ENCODE measurements around the gene TANC2.

TANC2 gene

DNA sequence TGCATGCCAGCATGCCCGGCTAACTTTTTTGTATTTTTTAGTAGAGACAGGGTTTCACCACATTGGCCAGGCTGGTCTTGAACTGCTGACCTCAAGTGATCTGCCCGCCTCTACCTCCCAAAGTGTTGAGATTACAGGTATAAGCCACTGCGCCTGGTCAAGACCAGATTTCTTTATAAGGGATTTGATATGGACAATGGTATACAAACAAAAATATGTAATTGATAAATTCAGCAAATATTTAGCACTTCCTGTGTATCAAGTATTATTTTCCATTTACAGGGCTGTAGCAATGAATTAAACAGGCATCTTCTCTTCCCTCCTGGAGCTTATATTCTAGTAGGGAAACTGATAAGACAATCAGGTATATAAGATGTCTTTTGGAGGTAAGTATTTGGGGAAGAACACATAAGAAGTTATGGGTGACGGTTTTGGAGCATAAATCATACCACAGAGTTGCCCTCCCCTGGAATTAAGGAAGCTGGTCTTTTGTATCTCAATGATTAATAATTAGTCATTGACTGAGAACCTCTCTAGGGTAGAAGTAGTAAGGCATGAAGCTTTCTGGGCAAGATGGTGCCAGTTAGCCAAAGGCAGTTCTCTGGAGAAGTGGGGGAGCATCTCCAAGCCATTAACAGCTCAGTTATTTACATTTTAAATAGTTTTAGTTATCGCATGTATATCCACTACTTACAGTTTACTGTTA, 35.8 kb downstream of the TANC2 start:
- Histone ChIP-seq H3K9me3 (ENCODE audit: control insufficient read depth, insufficient read depth, low read depth, low read length) (no peaks in the 10 kb centered on the region), H3K27ac (ENCODE audit: extremely low read depth, low read depth, low read length) (no peak overlapping the region), H3K4me1 (ENCODE audit: control insufficient read depth, insufficient read depth, low read length) (peaks cover 6% of the 10 kb centered on the region; the same call in 1 of the 2 replicates), H3K4me3 (ENCODE audit: low read depth, low read length) (no peak overlapping the region), H3K36me3 (ENCODE audit: control insufficient read depth in 2 of 2, insufficient read depth in 1 of 2, low read length in 2 of 2) (no peaks in the 10 kb centered on the region)
- ChIA-PET POLR2A (interaction anchor here (0.6 to 0.7 kb wide), 2 partner anchors 452 to 1922 kb away, joined by 3 to 4 read pairs; no protein-coding TSS in a partner anchor), CTCF (no interaction called here)
- TF ChIP-seq ZNF677 (tag by site-specific recombination; IDR thresholded peaks at IDR 0.05) = peak; percentile 45; the same call in 1 of the 2 replicates
- TF ChIP-seq, protein P1, sequence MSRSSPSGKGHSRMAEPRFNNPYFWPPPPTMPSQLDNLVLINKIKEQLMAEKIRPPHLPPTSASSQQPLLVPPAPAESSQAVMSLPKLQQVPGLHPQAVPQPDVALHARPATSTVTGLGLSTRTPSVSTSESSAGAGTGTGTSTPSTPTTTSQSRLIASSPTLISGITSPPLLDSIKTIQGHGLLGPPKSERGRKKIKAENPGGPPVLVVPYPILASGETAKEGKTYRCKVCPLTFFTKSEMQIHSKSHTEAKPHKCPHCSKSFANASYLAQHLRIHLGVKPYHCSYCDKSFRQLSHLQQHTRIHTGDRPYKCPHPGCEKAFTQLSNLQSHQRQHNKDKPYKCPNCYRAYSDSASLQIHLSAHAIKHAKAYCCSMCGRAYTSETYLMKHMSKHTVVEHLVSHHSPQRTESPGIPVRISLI (tag by site-specific recombination; IDR thresholded peaks at IDR 0.05) = no peak

- H3K9me3 ChIP-seq (ENCODE audit: control insufficient read depth, insufficient read depth, low read depth, low read length) = no peaks in the 10 kb centered on the region
- TF ChIP-seq ZNF146 (tag by site-specific recombination; IDR thresholded peaks at IDR 0.05) = peak; percentile 93
- TF ChIP-seq, protein P2, sequence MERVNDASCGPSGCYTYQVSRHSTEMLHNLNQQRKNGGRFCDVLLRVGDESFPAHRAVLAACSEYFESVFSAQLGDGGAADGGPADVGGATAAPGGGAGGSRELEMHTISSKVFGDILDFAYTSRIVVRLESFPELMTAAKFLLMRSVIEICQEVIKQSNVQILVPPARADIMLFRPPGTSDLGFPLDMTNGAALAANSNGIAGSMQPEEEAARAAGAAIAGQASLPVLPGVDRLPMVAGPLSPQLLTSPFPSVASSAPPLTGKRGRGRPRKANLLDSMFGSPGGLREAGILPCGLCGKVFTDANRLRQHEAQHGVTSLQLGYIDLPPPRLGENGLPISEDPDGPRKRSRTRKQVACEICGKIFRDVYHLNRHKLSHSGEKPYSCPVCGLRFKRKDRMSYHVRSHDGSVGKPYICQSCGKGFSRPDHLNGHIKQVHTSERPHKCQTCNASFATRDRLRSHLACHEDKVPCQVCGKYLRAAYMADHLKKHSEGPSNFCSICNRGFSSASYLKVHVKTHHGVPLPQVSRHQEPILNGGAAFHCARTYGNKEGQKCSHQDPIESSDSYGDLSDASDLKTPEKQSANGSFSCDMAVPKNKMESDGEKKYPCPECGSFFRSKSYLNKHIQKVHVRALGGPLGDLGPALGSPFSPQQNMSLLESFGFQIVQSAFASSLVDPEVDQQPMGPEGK (tag by site-specific recombination; IDR thresholded peaks at IDR 0.05) = no peak
- no peak overlapping the region for H3K4me3 ChIP-seq (ENCODE audit: low read depth, low read length)
- no peak overlapping the region for H3K27ac ChIP-seq (ENCODE audit: extremely low read depth, low read depth, low read length)
- no peaks in the 10 kb centered on the region for H3K36me3 ChIP-seq (ENCODE audit: control insufficient read depth in 2 of 2, insufficient read depth in 1 of 2, low read length in 2 of 2)
- H3K4me1 ChIP-seq (ENCODE audit: control insufficient read depth, insufficient read depth, low read length) = peaks cover 5% of the 10 kb centered on the region; the same call in 1 of the 2 replicates
- ChIA-PET POLR2A (interaction anchor here (0.5 kb wide), 1 partner anchor 86 kb away, joined by 3 read pairs; no protein-coding TSS in a partner anchor), CTCF (interaction anchor here (0.6 to 1.2 kb wide), 2 partner anchors 9 to 57 kb away, joined by 3 read pairs; no protein-coding TSS in a partner anchor)
These were observed 36.6 kb downstream of the TANC2 start for GRCh38 chr17:63002625-63003024.

GRCh38 chr17:63015824-63016223, 49.8 kb downstream of the TANC2 start:
- ChIA-PET CTCF (interaction anchor here (1.1 kb wide), 1 partner anchor 410 kb away, joined by 3 read pairs; no protein-coding TSS in a partner anchor), POLR2A (no interaction called here)
- H3K27ac ChIP-seq (ENCODE audit: extremely low read depth, low read depth, low read length) = no peak overlapping the region
- no peaks in the 10 kb centered on the region for H3K4me1 ChIP-seq (ENCODE audit: control insufficient read depth, insufficient read depth, low read length)
- no peak for TF ChIP-seq KLF1 (tag by site-specific recombination; IDR thresholded peaks at IDR 0.05)
- TF ChIP-seq MZF1 (tag by site-specific recombination; IDR thresholded peaks at IDR 0.05; ENCODE audit: borderline replicate concordance) = no peak
- no peak for TF ChIP-seq ZNF791 (tag by site-specific recombination; IDR thresholded peaks at IDR 0.05)
- TF ChIP-seq ZNF654 (tag by site-specific recombination; IDR thresholded peaks at IDR 0.05; ENCODE audit: low read depth) = no peak
- no peak for TF ChIP-seq ZNF169 (tag by site-specific recombination; IDR thresholded peaks at IDR 0.05)
- TF ChIP-seq ZNF341 (tag by site-specific recombination; IDR thresholded peaks at IDR 0.05; ENCODE audit: low read depth) = no peak
- no peak for TF ChIP-seq ZNF76 (tag by site-specific recombination; IDR thresholded peaks at IDR 0.05; ENCODE audit: borderline replicate concordance, low read depth)
- TF ChIP-seq ZNF473 (tag by site-specific recombination; IDR thresholded peaks at IDR 0.05) = no peak
- TF ChIP-seq ZNF184 (tag by site-specific recombination; IDR thresholded peaks at IDR 0.05) = no peak
- no peak for TF ChIP-seq GLI2 (tag by site-specific recombination; IDR thresholded peaks at IDR 0.05; ENCODE audit: borderline replicate concordance, low read depth)
- no peak for TF ChIP-seq KLF8 (tag by site-specific recombination; IDR thresholded peaks at IDR 0.05)
- no peak for TF ChIP-seq ZNF114 (tag by site-specific recombination; IDR thresholded peaks at IDR 0.05)
- TF ChIP-seq ZFP3 (tag by site-specific recombination; IDR thresholded peaks at IDR 0.05; ENCODE audit: low read depth) = no peak
- TF ChIP-seq ZNF600 (tag by site-specific recombination; IDR thresholded peaks at IDR 0.05) = no peak
- H3K4me3 ChIP-seq (ENCODE audit: low read depth, low read length) = no peak overlapping the region
- no peaks in the 10 kb centered on the region; a peak in 1 of 3 replicates for H3K36me3 ChIP-seq (ENCODE audit: control insufficient read depth in 2 of 2, insufficient read depth in 1 of 2, low read length in 2 of 2)
- H3K9me3 ChIP-seq (ENCODE audit: control insufficient read depth, insufficient read depth, low read depth, low read length) = no peaks in the 10 kb centered on the region; the same call in 1 of the 2 replicates
